GM21423 (cell line): ENCODE results near the gene SHOX.
"Not testable (repeated sequence)": the region's sequence is repeated elsewhere in the genome, so short reads cannot be mapped to it uniquely, and the experiment has no call there.

Experiments
- ATAC-seq: cut with Tn5 transposase; IDR thresholded peaks from one replicate; pipeline ENCODE4 v1.9.1; 2021; ENCODE audit warnings: mild to moderate bottlenecking, moderate library complexity; ENCODE audit not compliant: unreplicated experiment

The SHOX gene

DNA sequence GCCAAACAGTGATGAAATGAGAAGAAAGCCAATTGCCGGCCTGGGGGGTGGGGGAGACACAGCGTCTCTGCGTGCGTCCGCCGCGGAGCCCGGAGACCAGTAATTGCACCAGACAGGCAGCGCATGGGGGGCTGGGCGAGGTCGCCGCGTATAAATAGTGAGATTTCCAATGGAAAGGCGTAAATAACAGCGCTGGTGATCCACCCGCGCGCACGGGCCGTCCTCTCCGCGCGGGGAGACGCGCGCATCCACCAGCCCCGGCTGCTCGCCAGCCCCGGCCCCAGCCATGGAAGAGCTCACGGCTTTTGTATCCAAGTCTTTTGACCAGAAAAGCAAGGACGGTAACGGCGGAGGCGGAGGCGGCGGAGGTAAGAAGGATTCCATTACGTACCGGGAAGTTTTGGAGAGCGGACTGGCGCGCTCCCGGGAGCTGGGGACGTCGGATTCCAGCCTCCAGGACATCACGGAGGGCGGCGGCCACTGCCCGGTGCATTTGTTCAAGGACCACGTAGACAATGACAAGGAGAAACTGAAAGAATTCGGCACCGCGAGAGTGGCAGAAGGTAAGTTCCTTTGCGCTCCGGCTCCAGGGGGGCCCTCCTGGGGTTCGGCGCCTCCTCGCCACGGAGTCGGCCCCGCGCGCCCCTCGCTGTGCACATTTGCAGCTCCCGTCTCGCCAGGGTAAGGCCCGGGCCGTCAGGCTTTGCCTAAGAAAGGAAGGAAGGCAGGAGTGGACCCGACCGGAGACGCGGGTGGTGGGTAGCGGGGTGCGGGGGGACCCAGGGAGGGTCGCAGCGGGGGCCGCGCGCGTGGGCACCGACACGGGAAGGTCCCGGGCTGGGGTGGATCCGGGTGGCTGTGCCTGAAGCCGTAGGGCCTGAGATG lies at the start of gene SHOX:
SHOX (plus strand) TSS at position 180 of the 885 bp plus-strand sequence; CDS start at position 287, 107 bp downstream.
- no peak for ATAC-seq

DNA sequence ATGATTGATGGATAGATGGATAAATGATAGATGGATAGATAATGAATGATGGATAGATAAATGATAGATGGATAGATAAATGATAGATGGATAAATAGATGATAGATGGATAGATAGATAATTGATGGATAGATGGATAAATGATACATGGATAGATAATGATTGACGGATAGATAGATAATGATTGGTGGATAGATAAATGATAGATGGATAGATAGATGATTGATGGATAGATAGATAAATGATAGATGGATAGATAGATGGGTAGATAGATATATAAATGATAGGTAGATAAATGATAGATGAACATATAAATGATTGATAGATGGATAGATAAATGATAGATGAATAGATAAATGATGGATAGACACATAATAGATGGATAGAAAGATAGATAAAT lies 49.5 kb upstream of the SHOX start:
- no peak for ATAC-seq

- no peak for ATAC-seq
These were observed 48.8 kb upstream of the SHOX start for GRCh38 chrX:581720-582298.

GRCh38 chrX:584572-584971 lies 46.0 kb upstream of the SHOX start:
- ATAC-seq, result no peak

DNA sequence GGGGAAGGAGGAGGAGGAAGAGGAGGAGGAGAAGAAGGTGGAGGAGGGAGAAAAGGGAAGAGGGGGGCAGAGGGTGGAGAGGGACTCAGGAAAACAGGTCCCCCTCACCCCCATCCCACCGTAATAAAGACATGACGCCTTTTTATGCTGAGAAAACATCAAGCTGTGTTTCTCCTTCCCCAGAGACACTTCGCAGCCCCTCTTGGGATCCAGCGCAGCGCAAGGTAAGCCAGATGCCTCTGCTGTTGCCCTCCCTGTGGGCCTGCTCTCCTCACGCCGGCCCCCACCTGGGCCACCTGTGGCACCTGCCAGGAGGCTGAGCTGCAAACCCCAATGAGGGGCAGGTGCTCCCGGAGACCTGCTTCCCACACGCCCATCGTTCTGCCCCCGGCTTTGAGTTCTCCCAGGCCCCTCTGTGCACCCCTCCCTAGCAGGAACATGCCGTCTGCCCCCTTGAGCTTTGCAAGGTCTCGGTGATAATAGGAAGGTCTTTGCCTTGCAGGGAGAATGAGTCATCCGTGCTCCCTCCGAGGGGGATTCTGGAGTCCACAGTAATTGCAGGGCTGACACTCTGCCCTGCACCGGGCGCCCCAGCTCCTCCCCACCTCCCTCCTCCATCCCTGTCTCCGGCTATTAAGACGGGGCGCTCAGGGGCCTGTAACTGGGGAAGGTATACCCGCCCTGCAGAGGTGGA lies 45.3 kb upstream of the SHOX start:
- no peak for ATAC-seq

DNA sequence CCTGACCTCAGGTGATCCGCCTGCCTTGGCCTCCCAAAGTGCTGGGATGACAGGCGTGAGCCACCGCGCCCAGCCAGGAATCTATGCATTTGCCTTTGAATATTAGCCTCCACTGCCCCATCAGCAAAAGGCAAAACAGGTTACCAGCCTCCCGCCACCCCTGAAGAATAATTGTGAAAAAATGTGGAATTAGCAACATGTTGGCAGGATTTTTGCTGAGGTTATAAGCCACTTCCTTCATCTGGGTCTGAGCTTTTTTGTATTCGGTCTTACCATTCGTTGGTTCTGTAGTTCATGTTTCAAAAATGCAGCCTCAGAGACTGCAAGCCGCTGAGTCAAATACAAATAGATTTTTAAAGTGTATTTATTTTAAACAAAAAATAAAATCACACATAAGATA lies 44.2 kb upstream of the SHOX start:
- no peak for ATAC-seq

DNA sequence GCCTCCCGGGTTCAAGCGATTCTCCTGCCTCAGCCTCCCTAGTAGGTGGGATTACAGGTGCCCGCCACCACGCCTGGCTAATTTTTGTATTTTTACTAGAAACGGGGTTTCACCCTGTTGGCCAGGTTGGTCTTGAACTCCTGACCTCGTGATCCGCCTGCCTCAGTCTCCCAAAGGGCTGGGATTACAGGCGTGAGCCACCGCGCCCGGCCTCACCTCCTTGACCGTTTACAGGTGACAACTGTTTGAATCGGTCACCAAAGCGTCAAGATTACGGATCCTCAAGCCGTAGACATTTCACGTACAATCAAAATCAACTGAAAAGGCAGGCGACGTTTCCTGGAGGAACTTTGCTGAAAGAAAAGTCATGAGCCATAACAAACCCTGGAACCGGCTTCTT lies 41.3 kb upstream of the SHOX start:
- not testable (repeated sequence) for ATAC-seq

DNA sequence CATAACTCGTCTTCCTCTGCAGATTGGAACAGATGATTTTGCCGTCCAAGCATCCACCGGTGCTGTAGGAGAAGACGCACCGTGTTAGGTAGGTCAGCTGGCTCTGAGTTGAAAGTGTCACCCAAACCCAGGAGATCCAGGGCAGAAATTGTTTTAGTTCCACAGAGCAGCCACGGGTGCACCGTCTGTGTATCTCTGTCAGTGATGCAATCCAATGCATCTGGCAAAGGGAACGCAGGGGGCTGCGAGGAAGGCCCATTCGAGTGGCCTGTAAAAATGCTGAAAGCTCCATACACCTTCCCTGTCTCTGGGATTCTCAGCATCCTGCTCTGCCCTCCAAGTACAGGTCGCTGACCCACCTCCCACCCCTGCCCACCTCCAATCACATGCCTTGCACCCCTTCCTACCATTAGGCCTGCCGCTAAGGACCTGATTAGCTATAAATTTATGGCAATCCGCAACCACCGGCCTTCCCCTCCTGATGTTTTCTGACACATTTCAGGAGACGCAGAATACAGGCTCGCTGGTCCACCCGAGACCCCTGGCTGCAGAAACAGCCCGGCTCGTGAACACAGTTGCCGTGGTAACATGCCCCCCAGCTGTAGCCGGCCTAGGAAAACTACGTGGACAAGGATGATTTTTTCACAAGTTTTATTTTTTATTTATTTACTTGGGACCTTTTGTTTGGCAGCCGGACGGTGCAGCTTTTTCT lies 39.7 kb upstream of the SHOX start:
- ATAC-seq, result no peak

DNA sequence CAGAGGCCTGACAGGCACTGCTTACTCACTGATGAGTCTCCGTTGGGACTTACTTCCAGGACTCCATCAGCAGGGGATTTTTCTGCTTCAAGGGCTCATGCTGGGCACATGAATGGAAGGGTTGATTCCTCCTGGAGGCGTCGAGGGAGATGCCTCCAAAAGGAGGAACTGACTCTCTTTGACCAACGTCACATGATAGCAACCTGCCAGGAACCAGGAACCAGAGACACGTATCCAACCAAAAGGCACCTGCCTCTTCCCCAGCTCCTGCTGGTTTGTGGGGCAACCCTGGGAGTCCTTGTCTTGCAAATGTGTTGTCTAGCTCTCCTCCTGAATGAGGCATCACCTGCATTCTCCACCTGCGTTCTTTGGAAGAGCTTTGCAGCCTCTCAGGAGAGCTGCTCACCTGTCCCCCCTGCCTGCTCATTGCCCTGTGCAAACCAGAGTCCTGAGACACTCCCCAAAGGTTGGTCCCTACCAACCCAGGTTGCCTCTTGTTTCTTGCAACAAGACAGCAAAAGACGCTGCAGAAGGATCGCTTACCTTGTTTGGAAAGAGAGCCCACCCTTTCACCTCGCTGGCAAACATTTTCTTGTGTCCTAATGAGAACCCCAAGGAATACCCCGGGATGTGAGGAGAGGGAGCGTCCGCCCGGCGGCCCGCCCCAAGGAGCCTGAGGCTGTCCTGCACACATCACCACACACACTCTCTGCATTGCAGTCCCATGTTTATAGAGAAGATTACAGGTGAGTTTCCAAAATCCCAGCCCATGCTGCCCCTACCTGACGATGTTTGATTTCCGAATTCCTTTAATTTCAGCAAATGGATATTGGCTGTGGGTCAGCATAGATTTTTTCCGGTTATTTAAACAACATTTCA lies 30.5 kb upstream of the SHOX start:
- ATAC-seq, result no peak

DNA sequence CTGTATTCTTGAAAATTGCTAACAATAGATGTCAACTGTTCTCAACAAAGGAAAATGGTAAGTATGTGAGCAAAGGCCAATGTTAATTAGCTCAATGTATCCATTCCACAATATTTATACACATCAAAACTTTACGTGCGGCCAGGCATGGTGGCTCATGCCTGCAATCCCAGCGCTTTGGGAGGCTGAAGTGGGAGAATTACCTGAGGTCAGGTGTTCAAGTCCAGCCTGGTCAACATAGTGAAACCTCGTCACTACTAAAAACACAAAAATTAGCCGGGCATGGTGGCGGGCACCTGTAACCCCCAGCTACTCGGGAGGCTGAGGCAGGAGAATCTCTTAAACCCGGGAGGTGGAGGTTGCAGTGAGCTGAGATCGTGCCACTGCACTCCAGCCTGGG lies 27.6 kb upstream of the SHOX start:
- not testable (repeated sequence) for ATAC-seq

DNA sequence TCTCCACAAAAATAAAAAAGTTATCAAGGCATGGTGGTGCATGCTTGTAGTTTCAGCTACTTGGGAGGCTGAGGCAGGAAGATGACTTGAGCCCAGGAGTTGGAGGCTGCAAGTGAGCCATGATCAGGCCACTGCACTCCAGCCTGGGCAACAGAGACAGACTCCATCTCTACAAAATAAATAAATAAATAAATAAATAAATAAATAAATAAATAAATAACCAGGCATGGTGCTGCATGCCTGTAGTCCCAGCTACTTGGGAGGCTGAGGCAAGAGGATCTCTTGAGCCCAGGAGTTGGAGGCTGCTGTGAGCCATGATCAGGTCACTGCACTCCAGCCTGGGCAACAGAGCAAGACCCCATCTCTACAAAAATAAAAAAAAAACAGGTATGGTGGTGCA lies 26.0 kb upstream of the SHOX start:
- ATAC-seq, result not testable (repeated sequence)

- ATAC-seq, result not testable (repeated sequence)
These were observed 22.5 kb upstream of the SHOX start for GRCh38 chrX:608088-608487.

- ATAC-seq, result no peak
These were observed 16.5 kb upstream of the SHOX start for GRCh38 chrX:614136-614535.

- ATAC-seq, result no peak
These were observed 13.2 kb upstream of the SHOX start for GRCh38 chrX:617401-617800.

- ATAC-seq, result no peak
These were observed 12.7 kb upstream of the SHOX start for GRCh38 chrX:617891-618290.

- ATAC-seq, result not testable (repeated sequence)
These were observed 12.3 kb upstream of the SHOX start for GRCh38 chrX:618304-618703.

GRCh38 chrX:618761-619450 lies 11.7 kb upstream of the SHOX start:
- ATAC-seq, result no peak

DNA sequence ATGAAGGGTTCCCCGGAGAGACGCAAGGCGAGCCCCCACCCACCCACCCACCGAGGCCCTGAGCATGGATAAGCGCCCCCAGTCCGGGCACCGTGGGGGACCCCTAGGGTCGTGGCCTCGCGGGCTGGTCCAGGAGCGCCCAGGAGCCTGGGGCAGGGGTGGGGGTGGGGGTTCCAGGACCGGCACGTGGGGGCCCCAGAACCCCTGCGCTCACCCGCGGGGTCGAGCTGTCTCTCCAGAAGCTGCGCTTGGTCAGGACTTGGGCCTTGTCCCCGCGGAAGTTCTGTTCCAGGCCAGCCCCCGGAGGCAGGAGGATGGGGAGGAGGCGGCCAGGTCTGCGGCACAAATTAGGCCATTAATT lies 11.2 kb upstream of the SHOX start:
- no peak for ATAC-seq

- ATAC-seq, result no peak
These were observed 10.6 kb upstream of the SHOX start for GRCh38 chrX:619812-620531.
